K562 (cell line): ENCODE data around the gene RBMS1. TPM values are rescaled to one million over a fixed set of nuclear protein-coding genes. Genes with fewer than 3 reads are reported as not detected.
A peak's percentile ranks its signal among the peaks of the same experiment; 100 is the strongest.

Experiments used
- ATAC-seq: fragments of 200-7000 bp; cut with Tn5 transposase; 3 replicates; pipeline ENCODE4 v1.9.1; 2020; ENCODE audit warnings: moderate library complexity
- BruUV-seq: library from RNA; stranded (reverse); fragments of 400-500 nt; replicated peaks from 2 replicates; lab custom pipeline; 2021; lab: Mats Ljungman, UMichigan
- CTCF ChIA-PET: fragments of 300-600 bp; formaldehyde crosslinking; extraction: SDS; loops from one replicate; lab custom pipeline; 2021; ENCODE audit warnings: low intra/inter-chr PET ratio; lab: Yijun Ruan, JAX
- POLR2A ChIA-PET: fragments of 300-600, 350-650 bp; sonication (Branson Sonifier 250); formaldehyde crosslinking; extraction: SDS; loops from one replicate; lab custom pipeline; 2021; ENCODE audit warnings: antibody characterized with exemption, inconsistent platforms; lab: Yijun Ruan, JAX
- DNase-seq, 4 experiments: peaks; one replicate each; pipeline versions ENCODE4 v3.0.0 to v3.0.0-alpha.2; 2011 to 2018; ENCODE audit warnings: low spot score in 3 of 4, mixed read lengths in 3 of 4; ENCODE audit errors: extremely low read depth in 1 of 4
- FAIRE-seq: peaks from 2 replicates; lab custom pipeline; 2011; peaks lifted over from hg19 to GRCh38; lab: Jason Lieb, UNC
- H2AFZ ChIP-seq: 2 replicates; pipeline ENCODE4 v1.6.0; 2011; ENCODE audit warnings: low read depth, low read length, control low read depth, inconsistent platforms
- H3K27ac ChIP-seq: fragments of 200-600 bp; 3 replicates; pipeline ENCODE4 v1.8.0; 2011; ENCODE audit warnings: low read depth, mild to moderate bottlenecking, control low read depth, inconsistent platforms, low read length, moderate library complexity, mixed read lengths; ENCODE audit errors: extremely low read depth
- H3K27me3 ChIP-seq, 2 experiments: fragments of 300-600 bp in 1 of 2; 2 replicates in 1 of 2; 3 replicates in 1 of 2; pipeline versions ENCODE4 v1.6.0 to v1.8.0; 2011; ENCODE audit warnings: inconsistent platforms in 2 of 2, low read length in 2 of 2, mild to moderate bottlenecking in 1 of 2, mixed read lengths in 1 of 2, moderate library complexity in 1 of 2; ENCODE audit not compliant: control insufficient read depth in 2 of 2, insufficient read depth in 2 of 2
- H3K36me3 ChIP-seq: fragments of 300-600 bp; 3 replicates; pipeline ENCODE4 v1.8.0; 2011; ENCODE audit warnings: mild to moderate bottlenecking, low read length, inconsistent platforms; ENCODE audit not compliant: control insufficient read depth, insufficient read depth
- H3K4me1 ChIP-seq, 2 experiments: fragments of 200-600 bp in 1 of 2; replicated peaks in 1 of 2; 2 replicates in 1 of 2; 3 replicates in 1 of 2; pipeline versions ENCODE4 v1.5.1 to v1.8.0; 2011; ENCODE audit warnings: inconsistent platforms in 2 of 2, low read length in 2 of 2, mild to moderate bottlenecking in 1 of 2, mixed read lengths in 1 of 2, moderate library complexity in 1 of 2; ENCODE audit not compliant: control insufficient read depth in 2 of 2, insufficient read depth in 2 of 2
- H3K4me2 ChIP-seq: 2 replicates; pipeline ENCODE4 v1.6.1; 2011; ENCODE audit warnings: low read length, control low read depth, inconsistent platforms, mixed read lengths; ENCODE audit not compliant: insufficient read depth
- H3K4me3 ChIP-seq: fragments of 200-600 bp; sonication (generic), shearing (Covaris generic); 2 replicates; pipeline ENCODE4 v1.5.1; 2016; ENCODE audit warnings: control low read depth, inconsistent platforms
- H3K79me2 ChIP-seq: fragments of 200-600 bp; 3 replicates; pipeline ENCODE4 v1.8.0; 2011; ENCODE audit warnings: low read length, inconsistent platforms; ENCODE audit not compliant: control insufficient read depth, insufficient read depth
- H3K9ac ChIP-seq, 2 experiments: 2 replicates each; pipeline versions ENCODE4 v1.6.0 to v1.6.1; 2011; ENCODE audit warnings: low read depth in 2 of 2, low read length in 2 of 2, control low read depth in 1 of 2, inconsistent platforms in 1 of 2, mild to moderate bottlenecking in 1 of 2, mixed read lengths in 1 of 2; ENCODE audit not compliant: insufficient read depth in 1 of 2
- H3K9me1 ChIP-seq: one replicate; pipeline ENCODE4 v1.6.0; 2011; ENCODE audit warnings: inconsistent platforms, mild to moderate bottlenecking, low read length, moderate library complexity; ENCODE audit not compliant: control insufficient read depth, insufficient read depth
- H3K9me3 ChIP-seq: replicated peaks from 2 replicates; pipeline ENCODE4 v1.5.1; 2011; ENCODE audit warnings: low read depth, low read length, inconsistent platforms; ENCODE audit not compliant: control insufficient read depth, insufficient read depth
- H4K20me1 ChIP-seq: replicated peaks from 2 replicates; pipeline ENCODE4 v1.6.1; 2011; ENCODE audit warnings: low read length, inconsistent platforms, mixed read lengths; ENCODE audit not compliant: control insufficient read depth, insufficient read depth
- BRF1 ChIP-seq: IDR thresholded peaks from 3 replicates; pipeline ENCODE4 v1.6.1; 2011; ENCODE audit warnings: borderline replicate concordance, mild to moderate bottlenecking; ENCODE audit not compliant: insufficient read length; ENCODE audit errors: extremely low read depth
- C11orf30 ChIP-seq: fragments of 450-650 bp; IDR thresholded peaks from 2 replicates; pipeline ENCODE4 v1.6.1; 2016; ENCODE audit warnings: low read depth, mild to moderate bottlenecking
- CBX3 ChIP-seq, 2 experiments: IDR thresholded peaks; 1 replicate in 1 of 2; 2 replicates in 1 of 2; pipeline ENCODE4 v1.6.1; 2012; ENCODE audit warnings: inconsistent platforms in 2 of 2, low read length in 2 of 2, borderline replicate concordance in 1 of 2, control low read depth in 1 of 2
- CHD1 ChIP-seq: fragments of 200-600 bp; sonication (generic); IDR thresholded peaks from one replicate; pipeline ENCODE4 v1.6.1; 2012; ENCODE audit warnings: mild to moderate bottlenecking, moderate library complexity, low read length, inconsistent platforms
- CHD2 ChIP-seq: IDR thresholded peaks from 2 replicates; pipeline ENCODE4 v1.6.1; 2011; ENCODE audit warnings: low read depth, low read length
- HCFC1 ChIP-seq: IDR thresholded peaks from 2 replicates; pipeline ENCODE4 v1.6.1; 2012; ENCODE audit warnings: low read depth, low read length, improper control_type of control experiment
- HDAC2 ChIP-seq: fragments of 450-650 bp; IDR thresholded peaks from 2 replicates; pipeline ENCODE4 v1.6.1; 2016; ENCODE audit warnings: mild to moderate bottlenecking
- HNRNPH1 ChIP-seq: fragments of 200-400 bp; formaldehyde crosslinking; optimal IDR thresholded peaks from 2 replicates; pipeline ENCODE3; 2017; ENCODE audit warnings: low read depth, mild to moderate bottlenecking, low read length, moderate library complexity
- HSF4 ChIP-seq: fragments of 250-450 bp; sonication (Bioruptor Pico); IDR thresholded peaks from 2 replicates; pipeline ENCODE4 v2.1.2; 2022; ENCODE audit warnings: mild to moderate bottlenecking, moderate library complexity, borderline replicate concordance
- JUND ChIP-seq, 2 experiments: IDR thresholded peaks; 2 replicates in 1 of 2; 3 replicates in 1 of 2; pipeline ENCODE4 v1.6.1; 2011; ENCODE audit warnings: borderline replicate concordance in 2 of 2, low read depth in 2 of 2, low read length in 2 of 2, improper control_type of control experiment in 1 of 2, missing biosample characterization in 1 of 2, missing genetic modification characterization in 1 of 2, missing genetic modification reagents in 1 of 2
- KLF10 ChIP-seq: fragments of 250-450 bp; sonication (Bioruptor Pico); IDR thresholded peaks from 2 replicates; pipeline ENCODE4 v1.6.1; 2021; ENCODE audit warnings: matching md5 sums
- MAFK ChIP-seq: IDR thresholded peaks from 2 replicates; pipeline ENCODE4 v1.6.1; 2011; ENCODE audit warnings: low read length, improper control_type of control experiment
- MIER1 ChIP-seq: fragments of 450-650 bp; IDR thresholded peaks from 2 replicates; pipeline ENCODE4 v1.6.1; 2016; ENCODE audit warnings: antibody characterized with exemption, mild to moderate bottlenecking, low read depth
- MTA1 ChIP-seq: fragments of 450-650 bp; IDR thresholded peaks from 2 replicates; pipeline ENCODE4 v1.6.1; 2017; ENCODE audit warnings: borderline replicate concordance
- MYC ChIP-seq, 2 experiments: fragments of 250-450 bp in 1 of 2; sonication (Bioruptor Pico) in 1 of 2; IDR thresholded peaks; 2 replicates each; pipeline versions ENCODE4 v1.5.1 to v1.6.1; 2012 to 2021; ENCODE audit warnings: low read depth in 2 of 2, borderline replicate concordance in 1 of 2, improper control_type of control experiment in 1 of 2, low read length in 1 of 2, mild to moderate bottlenecking in 1 of 2, moderate library complexity in 1 of 2
- NBN ChIP-seq: fragments of 450-650 bp; IDR thresholded peaks from 2 replicates; pipeline ENCODE4 v1.6.1; 2016; ENCODE audit warnings: low read depth, mild to moderate bottlenecking
- PHB ChIP-seq: fragments of 250-450 bp; sonication (Bioruptor Pico); IDR thresholded peaks from 2 replicates; pipeline ENCODE4 v1.5.0; 2021
- PHF21A ChIP-seq: fragments of 450-650 bp; IDR thresholded peaks from 2 replicates; pipeline ENCODE4 v1.6.1; 2017; ENCODE audit warnings: low read depth, borderline replicate concordance
- POLR2AphosphoS2 ChIP-seq: IDR thresholded peaks from 2 replicates; pipeline ENCODE4 v1.6.1; 2012; ENCODE audit warnings: low read length, improper control_type of control experiment
- POLR2B ChIP-seq: fragments of 450-650 bp; IDR thresholded peaks from 2 replicates; pipeline ENCODE4 v1.6.1; 2018; ENCODE audit warnings: low read depth; ENCODE audit not compliant: partially characterized antibody
- RBM34 ChIP-seq: fragments of 200-400 bp; formaldehyde crosslinking; IDR thresholded peaks from 2 replicates; pipeline ENCODE4 v1.6.1; 2018; ENCODE audit warnings: low read length, borderline replicate concordance; ENCODE audit not compliant: insufficient read depth
- TCF3 ChIP-seq: sonication (generic); formaldehyde crosslinking; IDR thresholded peaks from 2 replicates; pipeline ENCODE4 v1.4.0; 2020; ENCODE audit warnings: mild to moderate bottlenecking, missing genetic modification reagents
- ZNF165 ChIP-seq: fragments of 250-450 bp; sonication (Bioruptor Pico); IDR thresholded peaks from 2 replicates; pipeline ENCODE4 v1.4.0; 2020; ENCODE audit warnings: borderline replicate concordance
- ZNF24 ChIP-seq: fragments of 450-650 bp; IDR thresholded peaks from 2 replicates; pipeline ENCODE4 v1.6.1; 2016
- ZNF253 ChIP-seq: fragments of 250-450 bp; sonication (Bioruptor Pico); conservative IDR thresholded peaks from 2 replicates; pipeline ENCODE4 v1.6.1; 2021; ENCODE audit warnings: mild to moderate bottlenecking
- WGBS: fragments of 100-300 bp; shearing (Covaris generic); methylation state at CpG from one replicate; pipeline ENCODE4 v1.1.6; 2016; ENCODE audit warnings: low coverage, mixed read lengths; ENCODE audit not compliant: insufficient coverage; ENCODE audit errors: missing lambda C conversion rate; 5-methylcytosine and 5-hydroxymethylcytosine counted together
- in situ Hi-C: fragments of 300-500 bp; cut with MboI; formaldehyde crosslinking; loops from 4 replicates; pipeline ENCODE4 v1.15.0; 2018; ENCODE audit warnings: inconsistent platforms, mixed read lengths
- intact Hi-C: fragments of 100-400 bp; cut with micrococcal nuclease; formaldehyde crosslinking; loops from 2 replicates; pipeline ENCODE4 v1.14.2; 2022
- polyA plus RNA-seq, 8 experiments: library from polyadenylated mRNA; depleted of rRNA in 4 of 8; stranded (reverse) in 5 of 8; unstranded in 3 of 8; fragments of >200 nt; fragmentation: Nextera tagmentation in 2 of 8; fragmentation: Illumina TruSeq in 1 of 8; extraction: Ambion mirVana in 2 of 8; extraction: Trizol in 1 of 8; gene quantifications; 2 replicates each; pipeline versions ENCODE4 v1.2.1 to v1.2.3, GENCODE V29; 2011 to 2014; ENCODE audit warnings: inconsistent platforms in 1 of 8, missing spikeins in 1 of 8
- total RNA-seq, 7 experiments: library from RNA; depleted of rRNA in 6 of 7; stranded (reverse); fragments of >200 nt in 6 of 7; fragmentation: Illumina TruSeq in 2 of 7; extraction: Trizol in 2 of 7; gene quantifications; 2 replicates each; pipeline versions ENCODE4 v1.2.1 to v1.2.3, GENCODE V29; 2011 to 2021; ENCODE audit warnings: low replicate concordance in 1 of 7
- TF ChIP-seq, protein P1 (sequence below): fragments of 450-650 bp; formaldehyde crosslinking; IDR thresholded peaks from 2 replicates; pipeline ENCODE4 v1.4.0; 2022; ENCODE audit warnings: missing genetic modification characterization

RBMS1 gene
- total and polyA plus RNA-seq, 9 of the 15 experiments (the other 6 are each of a cell fraction or from before 2014, with no cell fraction given), result 0.04 to 0.31 (median 0.09) TPM; not detected in 6

DNA sequence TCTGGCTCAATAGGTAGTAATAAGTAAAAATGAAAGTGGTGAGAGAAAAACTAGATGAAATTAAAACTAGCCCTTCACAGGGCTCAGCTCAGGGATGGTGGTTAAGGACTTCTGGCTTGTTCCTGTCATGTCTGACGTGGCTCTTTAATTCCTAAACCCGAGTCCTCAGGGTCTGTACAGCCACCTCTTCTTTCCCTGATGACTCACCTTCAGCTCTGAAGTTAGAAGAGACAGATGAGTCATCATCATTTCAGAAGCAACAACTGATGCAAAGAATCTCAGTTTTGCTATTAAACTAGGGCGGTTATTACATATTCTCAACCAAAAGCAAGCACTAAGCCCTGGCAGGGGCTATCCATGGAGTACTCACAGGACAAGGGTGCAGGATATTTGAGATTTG is 269.5 kb downstream of the RBMS1 start (continued):
- TF ChIP-seq CBX3 (IDR thresholded peaks at IDR 0.05; ENCODE audit: borderline replicate concordance in 1 of 2, low read length in 2 of 2) (no peak), JUND (IDR thresholded peaks at IDR 0.05; ENCODE audit: borderline replicate concordance, low read depth, low read length) (peak; percentile 80), JUND (tag; IDR thresholded peaks at IDR 0.05; ENCODE audit: borderline replicate concordance, low read depth, low read length) (peak; percentile 83; the same call in 2 of the 3 replicates), RBM34 (no peak), HDAC2 (no peak), PHB (CRISPR knock-in tag) (no peak), HSF4 (no peak), C11orf30 (0 out of 2 replicates have a peak, but pooled peaks have one; percentile 8), MIER1 (no peak), NBN (no peak), KLF10 (CRISPR knock-in tag) (no peak), PHF21A (no peak), MTA1 (no peak), POLR2AphosphoS2 (no peak), BRF1 (no peak)

DNA sequence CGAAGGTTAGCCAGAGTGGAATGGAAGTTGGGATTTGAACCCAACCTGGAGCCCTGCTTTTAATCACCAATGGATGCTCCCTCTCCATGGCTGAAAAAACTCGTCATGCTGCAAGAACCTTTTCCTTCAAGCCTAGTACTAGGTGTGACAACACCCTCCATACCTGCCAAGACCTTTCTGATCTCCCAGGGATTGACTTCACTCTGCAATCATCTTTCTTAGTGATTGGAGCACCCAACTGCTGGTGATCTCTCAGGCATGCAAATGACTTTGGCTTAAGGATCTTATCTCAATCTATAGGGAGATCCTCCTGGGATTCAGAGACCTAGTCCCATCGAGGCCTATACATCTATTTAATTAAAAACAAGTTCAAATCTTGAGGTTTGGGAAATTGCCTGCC is 270.0 kb downstream of the RBMS1 start:
- DNase-seq (no peak), ATAC-seq (no peak), FAIRE-seq (no peak)
- Histone ChIP-seq H3K79me2 (no peaks in the 10 kb centered on the region), H3K9ac (no peak overlapping the region), H3K27ac (no peak overlapping the region), H3K27me3 (no peaks in the 10 kb centered on the region), H3K4me2 (no peak overlapping the region), H2AFZ (no peak overlapping the region), H3K9me3 (no peaks in the 10 kb centered on the region), H3K4me1 (no peaks in the 10 kb centered on the region), H3K9me1 (no peaks in the 10 kb centered on the region), H3K36me3 (no peaks in the 10 kb centered on the region), H3K4me3 (no peak overlapping the region), H4K20me1 (no peaks in the 10 kb centered on the region)
- CTCF ChIA-PET, result no interaction called here
- BruUV-seq, result no TSS peak
- intact Hi-C loops, result no loop called here
- POLR2A ChIA-PET, result no interaction called here
- in situ Hi-C loops, result no loop called here
- 2% methylated on average over 3 of the region's 3 CpGs for WGBS
- TF ChIP-seq MAFK (no peak), HNRNPH1 (no peak), ZNF24 (no peak), ZNF253 (CRISPR knock-in tag) (no peak), MYC (IDR thresholded peaks at IDR 0.05; ENCODE audit: low read depth, low read length) (no peak), MYC (CRISPR knock-in tag; IDR thresholded peaks at IDR 0.05; ENCODE audit: borderline replicate concordance, low read depth) (no peak), CBX3 (IDR thresholded peaks at IDR 0.05; ENCODE audit: borderline replicate concordance in 1 of 2, low read length in 2 of 2) (no peak), CHD1 (no peak), CHD2 (no peak), TCF3 (CRISPR knock-in tag) (no peak), HCFC1 (no peak), ZNF165 (CRISPR knock-in tag) (no peak), POLR2B (no peak)
- TF ChIP-seq, protein P1, sequence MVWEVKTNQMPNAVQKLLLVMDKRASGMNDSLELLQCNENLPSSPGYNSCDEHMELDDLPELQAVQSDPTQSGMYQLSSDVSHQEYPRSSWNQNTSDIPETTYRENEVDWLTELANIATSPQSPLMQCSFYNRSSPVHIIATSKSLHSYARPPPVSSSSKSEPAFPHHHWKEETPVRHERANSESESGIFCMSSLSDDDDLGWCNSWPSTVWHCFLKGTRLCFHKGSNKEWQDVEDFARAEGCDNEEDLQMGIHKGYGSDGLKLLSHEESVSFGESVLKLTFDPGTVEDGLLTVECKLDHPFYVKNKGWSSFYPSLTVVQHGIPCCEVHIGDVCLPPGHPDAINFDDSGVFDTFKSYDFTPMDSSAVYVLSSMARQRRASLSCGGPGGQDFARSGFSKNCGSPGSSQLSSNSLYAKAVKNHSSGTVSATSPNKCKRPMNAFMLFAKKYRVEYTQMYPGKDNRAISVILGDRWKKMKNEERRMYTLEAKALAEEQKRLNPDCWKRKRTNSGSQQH (CRISPR knock-in tag), result no peak
